Upper lobe of left lung (tissue), 6 donors: Measurements from ENCODE around the gene SLC5A1. TPM values are rescaled to one million over a fixed set of nuclear protein-coding genes. Genes with fewer than 3 reads are reported as not detected.

ENCODE experiments used
- ATAC-seq, 2 donors: fragments of 200-7000 bp; cut with Tn5 transposase; one replicate each; pipeline ENCODE4 v1.9.1; 2022; ENCODE audit warnings: mild to moderate bottlenecking in 2 of 2, moderate library complexity in 2 of 2; ENCODE audit not compliant: low FRiP score in 2 of 2
- DNase-seq, 2 donors: peaks; one replicate each; pipeline ENCODE4 v3.0.0-alpha.2; 2019 to 2020
- H3K27ac ChIP-seq, 4 donors: fragments of 200-600 bp; sonication (generic); one replicate each; pipeline ENCODE4 v1.5.1; 2016 to 2019
- H3K27me3 ChIP-seq, 4 donors: fragments of 200-600 bp; sonication (generic); one replicate each; pipeline ENCODE4 v1.5.1; 2017 to 2019
- H3K36me3 ChIP-seq, 4 donors: fragments of 200-600 bp; sonication (generic); one replicate each; pipeline ENCODE4 v1.5.1; 2016 to 2019
- H3K4me1 ChIP-seq, 4 donors: fragments of 200-600 bp; sonication (generic); one replicate each; pipeline ENCODE4 v1.5.1; 2018 to 2019
- H3K4me3 ChIP-seq, 4 donors: fragments of 200-600 bp; sonication (generic); one replicate each; pipeline ENCODE4 v1.5.1; 2017 to 2019; ENCODE audit warnings: mild to moderate bottlenecking in 2 of 4, moderate library complexity in 1 of 4
- H3K9me3 ChIP-seq, 4 donors: fragments of 200-600 bp; sonication (generic); one replicate each; pipeline ENCODE4 v1.5.1; 2018 to 2019
- CTCF ChIP-seq, 6 experiments: fragments of 450-650 bp in 4 of 6; fragments of 200-600 bp in 2 of 6; sonication (generic) in 2 of 6; IDR thresholded peaks; one replicate each; pipeline ENCODE4 v1.5.1; 2016 to 2019; ENCODE audit warnings: antibody characterized with exemption in 6 of 6
- EP300 ChIP-seq, 4 donors: sonication (generic); formaldehyde crosslinking; IDR thresholded peaks; one replicate each; pipeline ENCODE4 v1.5.1; 2017; ENCODE audit warnings: antibody characterized with exemption in 4 of 4, control low read depth in 2 of 4
- POLR2A ChIP-seq, 4 donors: fragments of 450-650 bp; IDR thresholded peaks; one replicate each; pipeline ENCODE4 v1.5.1; 2016 to 2017; ENCODE audit warnings: antibody characterized with exemption in 4 of 4, mild to moderate bottlenecking in 2 of 4
- POLR2AphosphoS5 ChIP-seq, 2 donors: sonication (generic); formaldehyde crosslinking; IDR thresholded peaks; one replicate each; pipeline ENCODE4 v1.5.1; 2017; ENCODE audit warnings: antibody characterized with exemption in 2 of 2
- WGBS, 2 donors: methylation state at CpG; one replicate each; pipeline ENCODE4 v1.1.5; 2017 to 2018; 5-methylcytosine and 5-hydroxymethylcytosine counted together
- total RNA-seq, 6 donors: library from RNA; depleted of rRNA in 4 of 6; stranded (reverse); fragments of >200 nt in 4 of 6; gene quantifications; one replicate each; pipeline versions ENCODE4 v1.1.0 to v1.2.1, GENCODE V29; 2016 to 2021
- donor health status: DM: no; HTN: no; CAD: no; lungs with moderate emphysema.
- donor health status: DM: no; HTN: yes; CAD: no; lungs with severe emphysema.

The SLC5A1 gene
- total RNA-seq, 6 donors from 2014 or later = 1.1 to 10.0 (median 2.0) TPM; not detected in 1

DNA sequence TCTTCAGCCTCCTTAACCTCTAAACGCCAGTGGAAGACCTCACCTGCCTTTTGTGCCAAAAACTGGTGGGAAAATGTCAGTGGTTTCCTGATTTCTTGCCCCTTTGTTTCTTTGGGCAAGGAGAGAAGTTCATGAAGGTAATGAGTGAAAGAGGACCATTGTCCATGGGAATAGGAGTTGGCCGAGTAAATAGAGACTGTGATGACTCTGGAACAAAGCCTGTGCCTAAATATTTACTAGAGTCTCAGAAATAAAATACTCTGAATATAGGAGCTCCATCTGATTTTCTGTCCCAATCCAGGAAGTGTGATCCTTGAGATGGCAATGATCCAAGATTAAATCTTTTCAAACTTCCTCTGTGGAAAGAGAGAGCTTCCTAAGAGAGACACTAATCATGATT, 12.0 kb downstream of the SLC5A1 start:
- DNase-seq (no peak), ATAC-seq (no peak)
- Histone ChIP-seq H3K27ac (no peak overlapping the region), H3K27me3 (no peaks in the 10 kb centered on the region), H3K9me3 (no peaks in the 10 kb centered on the region), H3K36me3 (no peaks in the 10 kb centered on the region), H3K4me1 (no peaks in the 10 kb centered on the region), H3K4me3 (no peak overlapping the region)
- no peak for TF ChIP-seq POLR2A (IDR thresholded peaks at IDR 0.05)
- no peak for TF ChIP-seq CTCF (IDR thresholded peaks at IDR 0.05)
- no peak for TF ChIP-seq POLR2AphosphoS5 (IDR thresholded peaks at IDR 0.05)
- no peak for TF ChIP-seq EP300 (IDR thresholded peaks at IDR 0.05)
- WGBS, 2 donors = 53 to 61% methylated on average over 2 of the region's 2 CpGs

DNA sequence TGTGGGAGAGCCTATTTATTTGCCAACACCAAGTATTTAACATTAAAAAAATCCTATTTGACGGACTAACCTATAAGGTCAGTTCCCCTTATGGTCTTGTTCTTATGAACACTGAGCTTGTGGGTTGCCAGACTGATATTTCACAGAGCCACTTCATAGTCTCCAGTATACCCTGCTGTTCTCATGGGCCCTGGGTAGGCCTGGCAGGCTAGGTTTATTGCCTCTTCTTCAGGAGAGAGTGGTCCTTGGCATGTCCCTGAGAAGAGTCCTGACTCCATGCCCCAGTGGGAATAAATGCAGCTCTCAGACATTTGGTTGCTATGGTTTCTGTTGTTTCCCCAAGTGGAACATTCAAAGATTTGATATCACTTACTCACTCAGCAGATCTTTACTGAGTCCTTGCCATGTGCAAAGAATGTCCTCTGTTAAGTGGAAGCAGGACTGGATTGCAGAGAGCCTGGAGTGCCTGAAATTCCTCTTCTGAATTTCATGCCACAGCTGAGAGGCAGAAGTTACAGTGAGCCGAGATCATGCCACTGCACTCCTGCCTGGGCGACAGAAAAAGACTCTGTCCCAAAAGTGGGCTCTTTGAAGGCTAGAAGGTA, 15.7 kb downstream of the SLC5A1 start:
- no peaks in the 10 kb centered on the region for H3K36me3 ChIP-seq

DNA sequence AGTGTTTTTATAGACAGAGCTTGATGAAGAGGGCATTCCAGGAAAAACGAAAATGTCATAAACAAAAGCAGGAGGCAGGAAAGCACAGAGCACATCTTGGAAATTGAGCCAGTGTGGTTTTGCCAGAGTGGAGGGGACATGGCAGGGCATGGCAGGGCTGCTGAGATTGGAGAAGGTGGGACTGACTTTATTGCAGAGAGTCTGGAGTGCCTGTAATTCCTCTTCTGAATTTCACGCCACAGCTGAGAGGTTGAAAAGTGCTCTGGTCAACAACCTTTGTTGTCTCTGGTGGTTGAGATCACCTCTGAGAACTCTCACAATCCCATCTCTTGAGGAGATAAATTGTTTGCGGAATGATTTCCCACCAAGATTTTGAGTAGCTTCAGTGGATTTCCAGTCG, 16.4 kb downstream of the SLC5A1 start:
- TF ChIP-seq POLR2AphosphoS5 (IDR thresholded peaks at IDR 0.05) (no peak), POLR2A (IDR thresholded peaks at IDR 0.05) (no peak), EP300 (IDR thresholded peaks at IDR 0.05) (no peak), CTCF (IDR thresholded peaks at IDR 0.05) (no peak)
- H3K27ac ChIP-seq = peak overlapping the region in 1 of 4 donors; percentile 34
- no peak for ATAC-seq
- H3K27me3 ChIP-seq = no peaks in the 10 kb centered on the region
- no peaks in the 10 kb centered on the region for H3K4me1 ChIP-seq
- no peaks in the 10 kb centered on the region for H3K9me3 ChIP-seq
- H3K4me3 ChIP-seq = no peak overlapping the region
- DNase-seq = no peak
- no peaks in the 10 kb centered on the region for H3K36me3 ChIP-seq
- WGBS, 2 donors = 49 to 59% methylated on average over 4 of the region's 4 CpGs

More for the DNA sequence above, 15.7 kb downstream of the SLC5A1 start:
- Histone ChIP-seq H3K9me3 (no peaks in the 10 kb centered on the region), H3K27me3 (no peaks in the 10 kb centered on the region), H3K4me1 (no peaks in the 10 kb centered on the region), H3K27ac (peak overlapping the region in 1 of 4 donors; percentile 34), H3K4me3 (no peak overlapping the region)
- WGBS, 2 donors = 56 to 62% methylated on average over 3 of the region's 3 CpGs
- ATAC-seq = peak; percentile 31 to 71
- DNase-seq = no peak
- no peak for TF ChIP-seq POLR2A (IDR thresholded peaks at IDR 0.05)
- no peak for TF ChIP-seq EP300 (IDR thresholded peaks at IDR 0.05)
- no peak for TF ChIP-seq POLR2AphosphoS5 (IDR thresholded peaks at IDR 0.05)
- TF ChIP-seq CTCF (IDR thresholded peaks at IDR 0.05) = no peak

DNA sequence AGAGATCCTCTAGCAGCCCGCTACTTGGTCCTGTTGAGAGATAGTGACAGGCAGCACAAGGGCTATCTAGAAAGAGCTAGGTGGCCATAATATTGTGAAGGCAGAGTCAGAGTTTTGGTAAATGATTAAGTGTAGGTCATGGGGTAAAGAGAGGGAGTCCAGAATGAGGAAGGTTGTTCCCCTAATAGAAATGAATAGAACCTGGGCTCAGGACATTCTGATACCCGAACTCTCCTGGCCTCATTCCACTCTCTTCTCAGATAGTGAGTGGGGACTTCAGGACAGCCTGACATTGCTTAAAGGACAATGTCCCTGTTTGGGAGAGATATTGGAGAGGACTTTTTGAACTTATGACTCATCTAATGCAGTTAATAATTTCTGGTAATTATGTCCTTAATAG, 20.6 kb downstream of the SLC5A1 start:
- 81% methylated on average over 2 of the region's 2 CpGs for WGBS, 2 donors
- ATAC-seq = no peak

More for the DNA sequence above, 20.6 kb downstream of the SLC5A1 start:
- no peaks in the 10 kb centered on the region for H3K9me3 ChIP-seq
- no peak overlapping the region for H3K27ac ChIP-seq
- DNase-seq = no peak
- no peaks in the 10 kb centered on the region for H3K27me3 ChIP-seq
- H3K36me3 ChIP-seq = no peaks in the 10 kb centered on the region
- no peak overlapping the region for H3K4me3 ChIP-seq
- no peaks in the 10 kb centered on the region for H3K4me1 ChIP-seq
- TF ChIP-seq CTCF (IDR thresholded peaks at IDR 0.05) (no peak), EP300 (IDR thresholded peaks at IDR 0.05) (no peak), POLR2A (IDR thresholded peaks at IDR 0.05) (no peak), POLR2AphosphoS5 (IDR thresholded peaks at IDR 0.05) (no peak)
